ENCODE data around the gene SLC6A12.

The SLC6A12 gene

GRCh38 chr12:174124-174523, 39.8 kb downstream of the SLC6A12 start:
- no peak for DNase-seq (ENCODE audit: low read depth)
- no peak overlapping the region for H3K4me3 ChIP-seq (ENCODE audit: control insufficient read depth, low read depth, low read length)
- no peak for TF ChIP-seq CTCF (IDR thresholded peaks at IDR 0.05; ENCODE audit: control insufficient read depth, insufficient read depth, low read depth, low read length, missing control alignments)

GRCh38 chr12:172732-173161, 41.2 kb downstream of the SLC6A12 start:
- no peak for DNase-seq (ENCODE audit: low read depth)
- no peak overlapping the region for H3K4me3 ChIP-seq (ENCODE audit: control insufficient read depth, low read depth, low read length)
- no peak for TF ChIP-seq CTCF (IDR thresholded peaks at IDR 0.05; ENCODE audit: control insufficient read depth, insufficient read depth, low read depth, low read length, missing control alignments)

GRCh38 chr12:171743-172676, 41.9 kb downstream of the SLC6A12 start:
- no peak overlapping the region for H3K4me3 ChIP-seq (ENCODE audit: control insufficient read depth, low read depth, low read length)
- no peak for DNase-seq (ENCODE audit: low read depth)
- no peak for TF ChIP-seq CTCF (IDR thresholded peaks at IDR 0.05; ENCODE audit: control insufficient read depth, insufficient read depth, low read depth, low read length, missing control alignments)

- no peak overlapping the region for H3K4me3 ChIP-seq (ENCODE audit: control insufficient read depth, low read depth, low read length)
- no peak for DNase-seq (ENCODE audit: low read depth)
- TF ChIP-seq CTCF (IDR thresholded peaks at IDR 0.05; ENCODE audit: control insufficient read depth, insufficient read depth, low read depth, low read length, missing control alignments) = no peak
Measured at GRCh38 chr12:171276-171675, 42.7 kb downstream of the SLC6A12 start.

- TF ChIP-seq CTCF (IDR thresholded peaks at IDR 0.05; ENCODE audit: control insufficient read depth, insufficient read depth, low read depth, low read length, missing control alignments) = no peak
- no peak overlapping the region for H3K4me3 ChIP-seq (ENCODE audit: control insufficient read depth, low read depth, low read length)
- no peak for DNase-seq (ENCODE audit: low read depth)
Measured at GRCh38 chr12:170371-171225, 43.4 kb downstream of the SLC6A12 start.

- no peak for TF ChIP-seq CTCF (IDR thresholded peaks at IDR 0.05; ENCODE audit: control insufficient read depth, insufficient read depth, low read depth, low read length, missing control alignments)
- no peak overlapping the region for H3K4me3 ChIP-seq (ENCODE audit: control insufficient read depth, low read depth, low read length)
- DNase-seq (ENCODE audit: low read depth) = no peak
Measured at GRCh38 chr12:169528-170370, 44.2 kb downstream of the SLC6A12 start.

Data from AG09309 (cell line).